AG04450 (cell line): ENCODE measurements around the gene WDR47. TPM values are rescaled to one million over a fixed set of nuclear protein-coding genes. Genes with fewer than 3 reads are reported as not detected.

Experiments used
- CTCF ChIA-PET: fragments of 300-600, 350-600 bp; formaldehyde crosslinking; extraction: SDS; loops from one replicate; lab custom pipeline; 2022; ENCODE audit warnings: antibody characterized with exemption, inconsistent platforms; lab: Charles Lee
- POLR2A ChIA-PET: fragments of 350-600 bp; formaldehyde crosslinking; extraction: SDS; loops from one replicate; lab custom pipeline; 2021; ENCODE audit warnings: antibody characterized with exemption, inconsistent platforms; lab: Yijun Ruan, JAX
- DNase-seq: peaks from one replicate; pipeline ENCODE4 v3.0.0-alpha.2; 2011; ENCODE audit warnings: low read depth, low spot score
- H3K27ac ChIP-seq: one replicate; pipeline ENCODE4 v1.5.1; 2012; ENCODE audit warnings: low read depth, low read length, control low read depth
- H3K27me3 ChIP-seq: one replicate; pipeline ENCODE4 v1.6.0; 2012; ENCODE audit warnings: low read length; ENCODE audit not compliant: control insufficient read depth, insufficient read depth
- H3K4me3 ChIP-seq: 2 replicates; pipeline ENCODE4 v1.5.1; 2011; ENCODE audit warnings: mild to moderate bottlenecking, low read depth, low read length, control low read depth
- H3K9me3 ChIP-seq: 2 replicates; pipeline ENCODE4 v1.5.1; 2012; ENCODE audit warnings: low read length; ENCODE audit not compliant: control insufficient read depth, insufficient read depth
- CTCF ChIP-seq: IDR thresholded peaks from 2 replicates; pipeline ENCODE4 v1.5.1; 2011; ENCODE audit warnings: low read depth, low read length, control low read depth, inconsistent platforms
- polyA plus RNA-seq: library from polyadenylated mRNA; depleted of rRNA; stranded (reverse); fragments of >200 nt; gene quantifications from 2 replicates; pipeline ENCODE4 v1.2.3, GENCODE V29; 2011

The WDR47 gene
- polyA plus RNA-seq, 1 experiment, result 23.1 TPM

- Histone ChIP-seq H3K4me3 (no peak overlapping the region), H3K9me3 (peaks cover 9% of the 10 kb centered on the region; the same call in 1 of the 2 replicates), H3K27me3 (no peaks in the 10 kb centered on the region), H3K27ac (no peak overlapping the region)
- ChIA-PET POLR2A (interaction anchor here (1.3 to 2.4 kb wide), 2 partner anchors 11 to 13 kb away, joined by 6 to 10 read pairs; partner anchors contain the start of gene TAF13), CTCF (interaction anchor here (0.6 to 2.8 kb wide), 3 partner anchors 10 to 12 kb away, joined by 3 to 15 read pairs (median 6); no protein-coding TSS in a partner anchor)
- no peak for DNase-seq
- peak; percentile 57 for TF ChIP-seq CTCF
Observed at GRCh38 chr1:109089242-109090015, 47.5 kb upstream of the WDR47 start.

- Histone ChIP-seq H3K9me3 (peaks cover 4% of the 10 kb centered on the region; the same call in 1 of the 2 replicates), H3K27me3 (no peaks in the 10 kb centered on the region), H3K4me3 (no peak overlapping the region), H3K27ac (no peak overlapping the region)
- POLR2A ChIA-PET, result interaction anchor here (0.6 to 1.6 kb wide), 2 partner anchors 15 to 291 kb away, joined by 5 to 8 read pairs; no protein-coding TSS in a partner anchor
- CTCF ChIA-PET, result interaction anchor here (1.1 to 1.7 kb wide), 2 partner anchors 15 to 28 kb away, joined by 3 to 8 read pairs; a partner anchor contains a TSS
- DNase-seq, result no peak
- no peak for TF ChIP-seq CTCF
Observed at GRCh38 chr1:109084563-109085517, 42.9 kb upstream of the WDR47 start.

GRCh38 chr1:109083923-109084322, 42.0 kb upstream of the WDR47 start:
- ChIA-PET CTCF (interaction anchor here (1.7 to 2.8 kb wide), 2 partner anchors 16 to 29 kb away, joined by 8 to 21 read pairs; a partner anchor contains a TSS), POLR2A (interaction anchor here (1.6 kb wide), 1 partner anchor 16 kb away, joined by 8 read pairs; no protein-coding TSS in a partner anchor)
- Histone ChIP-seq H3K27me3 (no peaks in the 10 kb centered on the region), H3K27ac (no peak overlapping the region), H3K9me3 (no peaks in the 10 kb centered on the region), H3K4me3 (no peak overlapping the region)
- TF ChIP-seq CTCF, result no peak
- no peak for DNase-seq

GRCh38 chr1:109083501-109083900, 41.6 kb upstream of the WDR47 start:
- H3K27ac ChIP-seq, result no peak overlapping the region
- TF ChIP-seq CTCF, result no peak
- CTCF ChIA-PET, result interaction anchor here (1.7 to 2.8 kb wide), 2 partner anchors 16 to 29 kb away, joined by 8 to 21 read pairs; a partner anchor contains a TSS
- POLR2A ChIA-PET, result interaction anchor here (1.6 kb wide), 1 partner anchor 17 kb away, joined by 8 read pairs; no protein-coding TSS in a partner anchor
- H3K27me3 ChIP-seq, result no peaks in the 10 kb centered on the region
- H3K4me3 ChIP-seq, result no peak overlapping the region
- DNase-seq, result no peak
- H3K9me3 ChIP-seq, result no peaks in the 10 kb centered on the region
